ENCODE data around the gene PLAC9. TPM values are rescaled to one million over a fixed set of nuclear protein-coding genes. Genes with fewer than 3 reads are reported as not detected.

The PLAC9 gene
- total RNA-seq, 1 experiment from 2014 or later, result not detected

- ATAC-seq (no peak), DNase-seq (ENCODE audit: low read depth, low spot score) (no peak)
- CTCF ChIA-PET, result interaction anchor here (0.6 kb wide), 1 partner anchor 11 kb away, joined by 3 read pairs; no protein-coding TSS in a partner anchor
- H3K36me3 ChIP-seq (ENCODE audit: control insufficient read depth, insufficient read depth, low read length), result no peaks in the 10 kb centered on the region
- in situ Hi-C loops (cut with HindIII; ENCODE audit: low pct_unique_long_range_greater_than_20kb, low sequenced_read_pairs) (no loop called here), intact Hi-C loops (cut with micrococcal nuclease; ENCODE audit: unreplicated experiment) (no loop called here)
- H3K27me3 ChIP-seq (ENCODE audit: control insufficient read depth, insufficient read depth, low read length), result no peaks in the 10 kb centered on the region
- POLR2A ChIA-PET, result no interaction called here
- H3K27ac ChIP-seq (ENCODE audit: low read length), result no peak overlapping the region
- H3K4me1 ChIP-seq (ENCODE audit: control insufficient read depth, insufficient read depth, low read length), result peaks cover 17% of the 10 kb centered on the region
- no peak for TF ChIP-seq TCF7L2 (IDR thresholded peaks at IDR 0.05; ENCODE audit: low read depth, low read length)
- no peak for TF ChIP-seq SIN3A (IDR thresholded peaks at IDR 0.05; ENCODE audit: borderline replicate concordance, insufficient read depth, low read depth, low read length)
- no peak for TF ChIP-seq POLR2AphosphoS5 (IDR thresholded peaks at IDR 0.05; ENCODE audit: low read depth, low read length)
- no peak for TF ChIP-seq REST (IDR thresholded peaks at IDR 0.05; ENCODE audit: insufficient read depth in 1 of 2, low read depth in 2 of 2, low read length in 1 of 2)
- no peak for TF ChIP-seq CTCF (IDR thresholded peaks at IDR 0.05)
- no peak overlapping the region for H3K4me3 ChIP-seq (ENCODE audit: low read depth in 2 of 2, low read length in 2 of 2)
- BruUV-seq (replicated peaks), result no TSS peak
- H3K9me3 ChIP-seq (ENCODE audit: control insufficient read depth, insufficient read depth, low read depth, low read length), result peaks cover 3% of the 10 kb centered on the region; the same call in 1 of the 2 replicates
Measured at GRCh38 chr10:80191589-80192270, 59.2 kb downstream of the PLAC9 start.

- H3K9me3 ChIP-seq (ENCODE audit: control insufficient read depth, insufficient read depth, low read depth, low read length), result peaks cover 3% of the 10 kb centered on the region; the same call in 1 of the 2 replicates
- TF ChIP-seq CTCF (IDR thresholded peaks at IDR 0.05) (no peak), POLR2AphosphoS5 (IDR thresholded peaks at IDR 0.05; ENCODE audit: low read depth, low read length) (no peak), REST (IDR thresholded peaks at IDR 0.05; ENCODE audit: insufficient read depth in 1 of 2, low read depth in 2 of 2, low read length in 1 of 2) (no peak), SIN3A (IDR thresholded peaks at IDR 0.05; ENCODE audit: borderline replicate concordance, insufficient read depth, low read depth, low read length) (no peak), TCF7L2 (IDR thresholded peaks at IDR 0.05; ENCODE audit: low read depth, low read length) (no peak)
- no peak overlapping the region for H3K27ac ChIP-seq (ENCODE audit: low read length)
- ATAC-seq (no peak), DNase-seq (ENCODE audit: low read depth, low spot score) (no peak)
- H3K36me3 ChIP-seq (ENCODE audit: control insufficient read depth, insufficient read depth, low read length), result no peaks in the 10 kb centered on the region
- no peaks in the 10 kb centered on the region for H3K27me3 ChIP-seq (ENCODE audit: control insufficient read depth, insufficient read depth, low read length)
- H3K4me1 ChIP-seq (ENCODE audit: control insufficient read depth, insufficient read depth, low read length), result peaks cover 22% of the 10 kb centered on the region
- in situ Hi-C loops (cut with HindIII; ENCODE audit: low pct_unique_long_range_greater_than_20kb, low sequenced_read_pairs), result no loop called here
- CTCF ChIA-PET, result no interaction called here
- BruUV-seq (replicated peaks), result no TSS peak
- POLR2A ChIA-PET, result no interaction called here
- intact Hi-C loops (cut with micrococcal nuclease; ENCODE audit: unreplicated experiment), result no loop called here
- H3K4me3 ChIP-seq (ENCODE audit: low read depth in 2 of 2, low read length in 2 of 2), result no peak overlapping the region
Measured at GRCh38 chr10:80192553-80192952, 60.0 kb downstream of the PLAC9 start.
